Activated CD8-positive, alpha-beta T cell treated with anti-CD3 and anti-CD28 coated beads for 36 hours (primary cell): ENCODE measurements around the gene DDAH1. TPM values are rescaled to one million over a fixed set of nuclear protein-coding genes. Genes with fewer than 3 reads are reported as not detected.

Experiments used
- ATAC-seq: fragments of 200-7000 bp; cut with Tn5 transposase; one replicate; pipeline ENCODE4 v1.10.0; 2021; ENCODE audit warnings: mild to moderate bottlenecking, moderate library complexity
- CTCF ChIA-PET: fragments of 350-600 bp; sonication (Branson Sonifier 250); formaldehyde crosslinking; loops from one replicate; lab custom pipeline; 2021; ENCODE audit warnings: antibody characterized with exemption; lab: Charles Lee
- POLR2A ChIA-PET: fragments of 350-600 bp; sonication (Branson Sonifier 250); formaldehyde crosslinking; loops from one replicate; lab custom pipeline; 2021; ENCODE audit warnings: antibody characterized with exemption; lab: Charles Lee
- DNase-seq: peaks from one replicate; pipeline ENCODE4 v3.0.0-alpha.2; 2020
- H3K27ac Mint-ChIP-seq: one replicate; pipeline ENCODE4 v1.8.0; 2021; ENCODE audit warnings: mild to moderate bottlenecking, mixed read lengths
- H3K27me3 Mint-ChIP-seq: one replicate; pipeline ENCODE4 v1.8.0; 2021; ENCODE audit warnings: mixed read lengths
- H3K36me3 Mint-ChIP-seq: one replicate; pipeline ENCODE4 v1.8.0; 2021; ENCODE audit warnings: low read depth, mixed read lengths
- H3K4me1 Mint-ChIP-seq: one replicate; pipeline ENCODE4 v1.8.0; 2021; ENCODE audit warnings: low read depth, mixed read lengths
- H3K4me3 Mint-ChIP-seq: one replicate; pipeline ENCODE4 v1.8.0; 2021; ENCODE audit warnings: mild to moderate bottlenecking, moderate library complexity, mixed read lengths
- H3K9me3 Mint-ChIP-seq: one replicate; pipeline ENCODE4 v1.8.0; 2021; ENCODE audit warnings: mixed read lengths
- intact Hi-C: fragments of 100-400 bp; cut with micrococcal nuclease; formaldehyde crosslinking; loops from one replicate; pipeline ENCODE4 v1.10.0; 2022
- total RNA-seq, 2 experiments: library from RNA; stranded (reverse); gene quantifications; one replicate each; pipeline ENCODE4 v1.2.3, GENCODE V29; 2021
- TF ChIP-seq, protein P1 (sequence below): fragments of 200-600 bp; IDR thresholded peaks from one replicate; pipeline ENCODE4 v1.8.0; 2022; ENCODE audit warnings: antibody characterized with exemption, mild to moderate bottlenecking

The DDAH1 gene
- total RNA-seq, 2 experiments from 2014 or later: 0.07 to 0.09 TPM

DNA sequence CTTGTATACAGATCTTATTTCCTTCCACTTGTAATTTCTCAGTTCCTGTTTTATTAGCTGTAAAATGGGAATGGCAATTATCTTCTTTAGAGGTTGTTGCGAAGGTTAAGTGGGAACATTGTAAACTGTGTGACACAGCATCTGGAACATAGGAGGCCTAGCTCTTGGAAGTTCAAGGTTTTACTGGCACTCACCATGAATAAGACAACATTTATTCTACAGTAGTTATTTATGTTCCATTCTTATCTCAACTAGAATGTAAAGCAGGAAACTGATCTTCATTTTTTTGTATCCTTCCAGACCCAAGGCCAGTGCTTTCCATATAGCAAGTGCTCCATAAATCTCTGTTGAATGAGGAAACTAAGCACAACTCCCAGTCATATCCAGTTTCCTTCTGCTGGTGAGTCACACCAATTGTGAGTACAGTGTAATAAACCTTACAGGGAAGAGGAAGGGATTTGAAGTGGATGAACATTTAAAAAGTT, 189.9 kb downstream of the DDAH1 start:
- DNase-seq (no peak), ATAC-seq (no peak)
- POLR2A ChIA-PET: interaction anchor here (1.0 to 3.8 kb wide), 6 partner anchors 13 to 74 kb away, joined by 3 to 24 read pairs (median 4); partner anchors contain the start of genes C1orf52 and SYDE2
- TF ChIP-seq, protein P1, sequence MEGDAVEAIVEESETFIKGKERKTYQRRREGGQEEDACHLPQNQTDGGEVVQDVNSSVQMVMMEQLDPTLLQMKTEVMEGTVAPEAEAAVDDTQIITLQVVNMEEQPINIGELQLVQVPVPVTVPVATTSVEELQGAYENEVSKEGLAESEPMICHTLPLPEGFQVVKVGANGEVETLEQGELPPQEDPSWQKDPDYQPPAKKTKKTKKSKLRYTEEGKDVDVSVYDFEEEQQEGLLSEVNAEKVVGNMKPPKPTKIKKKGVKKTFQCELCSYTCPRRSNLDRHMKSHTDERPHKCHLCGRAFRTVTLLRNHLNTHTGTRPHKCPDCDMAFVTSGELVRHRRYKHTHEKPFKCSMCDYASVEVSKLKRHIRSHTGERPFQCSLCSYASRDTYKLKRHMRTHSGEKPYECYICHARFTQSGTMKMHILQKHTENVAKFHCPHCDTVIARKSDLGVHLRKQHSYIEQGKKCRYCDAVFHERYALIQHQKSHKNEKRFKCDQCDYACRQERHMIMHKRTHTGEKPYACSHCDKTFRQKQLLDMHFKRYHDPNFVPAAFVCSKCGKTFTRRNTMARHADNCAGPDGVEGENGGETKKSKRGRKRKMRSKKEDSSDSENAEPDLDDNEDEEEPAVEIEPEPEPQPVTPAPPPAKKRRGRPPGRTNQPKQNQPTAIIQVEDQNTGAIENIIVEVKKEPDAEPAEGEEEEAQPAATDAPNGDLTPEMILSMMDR: no peak
- intact Hi-C loops: no loop called here
- Mint-ChIP-seq H3K27me3 (no peaks in the 10 kb centered on the region), H3K4me1 (peaks cover 59% of the 10 kb centered on the region), H3K4me3 (peak overlapping the region; percentile 86), H3K36me3 (peaks cover 36% of the 10 kb centered on the region), H3K9me3 (no peaks in the 10 kb centered on the region), H3K27ac (peak overlapping the region; percentile 91)
- CTCF ChIA-PET: interaction anchor here (2.6 to 12.0 kb wide), 3 partner anchors 14 to 330 kb away, joined by 11 to 138 read pairs (median 17); partner anchors contain the start of gene C1orf52

DNA sequence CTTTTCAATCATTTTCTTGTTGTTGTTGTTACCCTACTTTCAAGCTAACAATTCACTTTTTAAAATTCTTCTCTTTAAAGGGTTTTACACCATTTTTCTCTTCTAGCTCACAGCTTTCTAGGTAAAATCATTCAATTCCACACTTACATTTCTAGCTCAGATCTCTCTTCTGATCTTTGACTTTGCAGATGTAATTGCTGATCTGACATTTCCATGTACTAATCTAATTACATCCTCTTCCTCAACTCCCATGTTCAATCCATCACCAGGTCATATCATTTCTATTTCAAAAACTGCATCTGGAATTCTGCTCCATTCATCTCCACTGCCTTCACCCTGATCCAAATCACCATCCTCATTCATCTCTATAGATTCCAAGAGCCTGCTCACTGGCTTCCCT, 191.6 kb downstream of the DDAH1 start:
- Mint-ChIP-seq H3K27ac (no peak overlapping the region), H3K36me3 (peaks cover 44% of the 10 kb centered on the region), H3K4me3 (no peak overlapping the region), H3K27me3 (no peaks in the 10 kb centered on the region), H3K4me1 (peaks cover 51% of the 10 kb centered on the region), H3K9me3 (no peaks in the 10 kb centered on the region)
- intact Hi-C loops: no loop called here
- no peak for DNase-seq
- POLR2A ChIA-PET: interaction anchor here (1.5 kb wide), 1 partner anchor 14 kb away, joined by 8 read pairs; the partner anchor contains the start of gene C1orf52
- TF ChIP-seq, protein P1: no peak
- CTCF ChIA-PET: interaction anchor here (0.9 to 12.0 kb wide), 4 partner anchors 12 to 329 kb away, joined by 3 to 138 read pairs (median 12); partner anchors contain the start of gene C1orf52
- no peak for ATAC-seq

DNA sequence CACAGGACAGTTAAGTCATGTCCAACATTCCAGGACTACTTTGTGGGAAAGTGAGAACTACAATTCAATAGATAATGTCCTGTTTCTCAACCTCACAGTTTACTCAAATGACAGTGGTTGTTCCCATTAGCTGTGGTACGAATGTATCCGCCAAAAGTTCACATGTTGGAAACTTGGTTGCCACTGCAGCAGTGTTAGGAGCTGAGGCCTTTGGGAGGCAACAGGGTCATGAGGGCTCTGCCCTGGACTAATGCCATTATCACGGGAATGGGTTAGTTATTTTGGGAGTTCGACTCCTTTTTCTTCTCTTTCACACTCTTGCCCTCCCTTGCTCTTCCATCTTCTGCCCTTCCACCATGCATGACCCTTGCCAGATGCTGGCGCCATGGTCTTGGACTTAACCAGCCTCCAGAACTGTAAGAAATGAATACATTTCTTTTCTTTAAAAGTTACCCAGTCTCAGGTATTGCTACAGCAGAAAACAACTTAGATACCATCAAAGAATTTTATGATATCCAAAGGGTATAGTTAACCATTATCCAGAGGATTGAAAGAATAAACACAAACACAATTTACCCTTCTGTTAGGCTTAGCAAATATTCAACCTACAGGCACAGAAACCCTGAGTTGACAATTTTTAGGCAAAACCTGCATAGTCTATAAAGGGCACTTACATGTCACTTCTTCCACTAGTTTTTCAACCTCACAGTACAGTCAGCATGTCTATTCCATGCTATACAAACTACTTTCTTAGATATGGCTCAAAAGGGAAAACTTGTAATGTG, 196.0 kb downstream of the DDAH1 start:
- H3K9me3 Mint-ChIP-seq: no peaks in the 10 kb centered on the region
- H3K36me3 Mint-ChIP-seq: peaks cover 43% of the 10 kb centered on the region
- no peak overlapping the region for H3K27ac Mint-ChIP-seq
- DNase-seq (no peak), ATAC-seq (no peak)
- no peaks in the 10 kb centered on the region for H3K27me3 Mint-ChIP-seq
- CTCF ChIA-PET: interaction anchor here (1.3 to 12.0 kb wide), 2 partner anchors 8 to 14 kb away, joined by 7 to 138 read pairs; partner anchors contain the start of gene C1orf52
- POLR2A ChIA-PET: no interaction called here
- TF ChIP-seq, protein P1: no peak
- H3K4me3 Mint-ChIP-seq: no peak overlapping the region
- intact Hi-C loops: no loop called here
- peaks cover 37% of the 10 kb centered on the region for H3K4me1 Mint-ChIP-seq

Other genes with a start within 250 kb of the DDAH1 start
- gene C1orf52, start 205.5 kb downstream of the DDAH1 start, total RNA-seq: 10 to 100 TPM; 26.8 to 35.7 TPM
- gene BCL10, start 188.5 kb downstream of the DDAH1 start, total RNA-seq: 10 to 100 TPM; 30.6 to 32.3 TPM
- gene CCN1, start 115.6 kb upstream of the DDAH1 start, total RNA-seq: under 1 TPM in 1 of 2 experiments, not detected in 1; 0.16 TPM
- 10 to 100 TPM; 22.4 to 23.9 TPM for gene ZNHIT6, start 243.3 kb upstream of the DDAH1 start, total RNA-seq